ENCODE measurements around the gene POLR3F.

POLR3F gene

GRCh38 chr20:18523066-18523465, 55.9 kb downstream of the POLR3F start:
- TF ChIP-seq, protein P1, sequence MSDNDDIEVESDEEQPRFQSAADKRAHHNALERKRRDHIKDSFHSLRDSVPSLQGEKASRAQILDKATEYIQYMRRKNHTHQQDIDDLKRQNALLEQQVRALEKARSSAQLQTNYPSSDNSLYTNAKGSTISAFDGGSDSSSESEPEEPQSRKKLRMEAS (IDR thresholded peaks at IDR 0.05): no peak
- TF ChIP-seq RAD21 (IDR thresholded peaks at IDR 0.05; ENCODE audit: low read depth) (no peak), FOXM1 (IDR thresholded peaks at IDR 0.05; ENCODE audit: borderline replicate concordance, low read depth) (no peak), USF1 (IDR thresholded peaks at IDR 0.05) (no peak), CREB1 (IDR thresholded peaks at IDR 0.05; ENCODE audit: low read depth) (no peak), ZBTB7A (IDR thresholded peaks at IDR 0.05; ENCODE audit: low read depth) (no peak), TAF1 (IDR thresholded peaks at IDR 0.05; ENCODE audit: low read depth) (no peak), TCF12 (IDR thresholded peaks at IDR 0.05; ENCODE audit: low read depth) (no peak), YY1 (IDR thresholded peaks at IDR 0.05; ENCODE audit: low read depth) (no peak), EP300 (IDR thresholded peaks at IDR 0.05; ENCODE audit: borderline replicate concordance) (no peak), TEAD4 (IDR thresholded peaks at IDR 0.05) (no peak), EGR1 (IDR thresholded peaks at IDR 0.05) (no peak), CEBPB (IDR thresholded peaks at IDR 0.05) (no peak), NFIC (IDR thresholded peaks at IDR 0.05) (no peak)
- TF ChIP-seq, protein P2, sequence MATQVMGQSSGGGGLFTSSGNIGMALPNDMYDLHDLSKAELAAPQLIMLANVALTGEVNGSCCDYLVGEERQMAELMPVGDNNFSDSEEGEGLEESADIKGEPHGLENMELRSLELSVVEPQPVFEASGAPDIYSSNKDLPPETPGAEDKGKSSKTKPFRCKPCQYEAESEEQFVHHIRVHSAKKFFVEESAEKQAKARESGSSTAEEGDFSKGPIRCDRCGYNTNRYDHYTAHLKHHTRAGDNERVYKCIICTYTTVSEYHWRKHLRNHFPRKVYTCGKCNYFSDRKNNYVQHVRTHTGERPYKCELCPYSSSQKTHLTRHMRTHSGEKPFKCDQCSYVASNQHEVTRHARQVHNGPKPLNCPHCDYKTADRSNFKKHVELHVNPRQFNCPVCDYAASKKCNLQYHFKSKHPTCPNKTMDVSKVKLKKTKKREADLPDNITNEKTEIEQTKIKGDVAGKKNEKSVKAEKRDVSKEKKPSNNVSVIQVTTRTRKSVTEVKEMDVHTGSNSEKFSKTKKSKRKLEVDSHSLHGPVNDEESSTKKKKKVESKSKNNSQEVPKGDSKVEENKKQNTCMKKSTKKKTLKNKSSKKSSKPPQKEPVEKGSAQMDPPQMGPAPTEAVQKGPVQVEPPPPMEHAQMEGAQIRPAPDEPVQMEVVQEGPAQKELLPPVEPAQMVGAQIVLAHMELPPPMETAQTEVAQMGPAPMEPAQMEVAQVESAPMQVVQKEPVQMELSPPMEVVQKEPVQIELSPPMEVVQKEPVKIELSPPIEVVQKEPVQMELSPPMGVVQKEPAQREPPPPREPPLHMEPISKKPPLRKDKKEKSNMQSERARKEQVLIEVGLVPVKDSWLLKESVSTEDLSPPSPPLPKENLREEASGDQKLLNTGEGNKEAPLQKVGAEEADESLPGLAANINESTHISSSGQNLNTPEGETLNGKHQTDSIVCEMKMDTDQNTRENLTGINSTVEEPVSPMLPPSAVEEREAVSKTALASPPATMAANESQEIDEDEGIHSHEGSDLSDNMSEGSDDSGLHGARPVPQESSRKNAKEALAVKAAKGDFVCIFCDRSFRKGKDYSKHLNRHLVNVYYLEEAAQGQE (IDR thresholded peaks at IDR 0.05; ENCODE audit: low read depth): no peak

DNA sequence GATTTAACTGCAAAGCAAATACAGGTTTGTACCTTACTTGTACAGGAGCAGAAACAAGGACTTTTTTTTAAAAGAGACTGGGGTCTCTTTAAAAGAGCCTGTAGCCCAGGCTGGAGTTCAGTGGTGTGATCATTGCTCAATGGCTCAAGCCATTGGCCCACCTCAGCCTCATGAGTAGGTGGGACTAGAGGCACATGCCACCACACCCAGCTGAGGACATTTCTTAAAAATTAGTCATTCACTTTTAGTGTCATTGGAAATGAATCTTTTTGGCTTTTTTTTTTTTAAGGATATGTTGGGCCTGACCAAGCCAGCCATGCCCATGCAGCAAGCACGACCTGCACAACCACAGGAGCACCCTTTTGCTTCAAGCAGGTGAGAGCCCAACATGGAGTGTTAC, 57.5 kb downstream of the POLR3F start:
- TF ChIP-seq FOXM1 (IDR thresholded peaks at IDR 0.05; ENCODE audit: borderline replicate concordance, low read depth) (no peak), USF1 (IDR thresholded peaks at IDR 0.05) (no peak), CEBPB (IDR thresholded peaks at IDR 0.05) (no peak), EGR1 (IDR thresholded peaks at IDR 0.05) (no peak)
- TF ChIP-seq, protein P1 (IDR thresholded peaks at IDR 0.05): no peak
- TF ChIP-seq, protein P2 (IDR thresholded peaks at IDR 0.05; ENCODE audit: low read depth): no peak

GRCh38 chr20:18527339-18527738, 60.1 kb downstream of the POLR3F start:
- TF ChIP-seq EP300 (IDR thresholded peaks at IDR 0.05; ENCODE audit: borderline replicate concordance) (no peak), NFIC (IDR thresholded peaks at IDR 0.05) (no peak), FOXM1 (IDR thresholded peaks at IDR 0.05; ENCODE audit: borderline replicate concordance, low read depth) (no peak), TEAD4 (IDR thresholded peaks at IDR 0.05) (no peak), CEBPB (IDR thresholded peaks at IDR 0.05) (no peak)
- TF ChIP-seq, protein P2 (IDR thresholded peaks at IDR 0.05; ENCODE audit: low read depth): no peak

GRCh38 chr20:18527836-18528235, 60.6 kb downstream of the POLR3F start:
- no peak for TF ChIP-seq USF1 (IDR thresholded peaks at IDR 0.05)
- TF ChIP-seq FOXM1 (IDR thresholded peaks at IDR 0.05; ENCODE audit: borderline replicate concordance, low read depth): no peak
- no peak for TF ChIP-seq TEAD4 (IDR thresholded peaks at IDR 0.05)
- TF ChIP-seq YY1 (IDR thresholded peaks at IDR 0.05; ENCODE audit: low read depth): no peak
- TF ChIP-seq CREB1 (IDR thresholded peaks at IDR 0.05; ENCODE audit: low read depth): no peak
- TF ChIP-seq EGR1 (IDR thresholded peaks at IDR 0.05): no peak
- TF ChIP-seq NFIC (IDR thresholded peaks at IDR 0.05): no peak
- no peak for TF ChIP-seq CEBPB (IDR thresholded peaks at IDR 0.05)

DNA sequence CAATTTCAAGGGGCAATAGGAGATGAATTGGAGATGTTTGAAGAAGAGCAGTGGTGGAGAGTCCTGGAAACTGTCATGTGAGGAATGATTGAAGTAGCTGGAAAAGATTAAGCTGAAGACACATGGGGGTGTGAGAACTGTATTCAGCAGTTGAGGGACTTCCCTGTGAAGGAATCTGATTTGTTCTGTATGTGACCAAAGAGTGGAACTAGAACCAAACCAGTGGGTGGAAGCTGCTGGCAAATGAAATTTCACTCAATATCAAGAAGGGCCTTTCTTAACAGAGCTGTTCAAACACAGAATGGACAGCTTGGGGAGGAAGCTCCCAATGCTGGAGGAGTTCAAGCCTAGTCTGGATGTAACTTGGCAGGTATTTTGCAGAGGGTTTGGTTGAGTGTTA, 61.9 kb downstream of the POLR3F start:
- no peak for TF ChIP-seq EGR1 (IDR thresholded peaks at IDR 0.05)
- TF ChIP-seq CEBPB (IDR thresholded peaks at IDR 0.05): no peak
- TF ChIP-seq USF1 (IDR thresholded peaks at IDR 0.05): no peak
- no peak for TF ChIP-seq CREB1 (IDR thresholded peaks at IDR 0.05; ENCODE audit: low read depth)
- no peak for TF ChIP-seq TCF12 (IDR thresholded peaks at IDR 0.05; ENCODE audit: low read depth)
- TF ChIP-seq, protein P2 (IDR thresholded peaks at IDR 0.05; ENCODE audit: low read depth): no peak
- no peak for TF ChIP-seq TEAD4 (IDR thresholded peaks at IDR 0.05)

Data from Ishikawa (cell line).